ENCODE measurements around the gene ZEB2.

DNA sequence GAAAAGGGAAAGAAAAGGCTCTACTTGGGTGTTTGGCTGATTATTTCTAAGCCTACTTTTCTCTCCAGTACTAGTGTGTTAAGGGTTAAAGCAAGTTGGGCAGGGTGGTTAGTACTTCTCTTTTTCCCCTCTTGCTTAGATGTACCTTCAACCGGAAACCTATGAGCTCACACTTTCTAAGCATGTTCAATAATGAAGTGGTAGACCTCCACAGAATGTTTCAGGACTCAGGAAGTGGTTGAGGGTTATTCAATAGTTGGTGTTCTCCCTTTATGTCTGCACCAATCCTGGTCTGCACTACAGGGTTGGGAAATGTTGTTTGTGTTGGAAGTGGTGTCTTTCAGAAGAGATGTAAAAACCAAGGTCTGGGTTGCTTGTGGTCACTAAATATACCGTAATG is 137.1 kb downstream of the ZEB2 start:
- TF ChIP-seq, protein P1, sequence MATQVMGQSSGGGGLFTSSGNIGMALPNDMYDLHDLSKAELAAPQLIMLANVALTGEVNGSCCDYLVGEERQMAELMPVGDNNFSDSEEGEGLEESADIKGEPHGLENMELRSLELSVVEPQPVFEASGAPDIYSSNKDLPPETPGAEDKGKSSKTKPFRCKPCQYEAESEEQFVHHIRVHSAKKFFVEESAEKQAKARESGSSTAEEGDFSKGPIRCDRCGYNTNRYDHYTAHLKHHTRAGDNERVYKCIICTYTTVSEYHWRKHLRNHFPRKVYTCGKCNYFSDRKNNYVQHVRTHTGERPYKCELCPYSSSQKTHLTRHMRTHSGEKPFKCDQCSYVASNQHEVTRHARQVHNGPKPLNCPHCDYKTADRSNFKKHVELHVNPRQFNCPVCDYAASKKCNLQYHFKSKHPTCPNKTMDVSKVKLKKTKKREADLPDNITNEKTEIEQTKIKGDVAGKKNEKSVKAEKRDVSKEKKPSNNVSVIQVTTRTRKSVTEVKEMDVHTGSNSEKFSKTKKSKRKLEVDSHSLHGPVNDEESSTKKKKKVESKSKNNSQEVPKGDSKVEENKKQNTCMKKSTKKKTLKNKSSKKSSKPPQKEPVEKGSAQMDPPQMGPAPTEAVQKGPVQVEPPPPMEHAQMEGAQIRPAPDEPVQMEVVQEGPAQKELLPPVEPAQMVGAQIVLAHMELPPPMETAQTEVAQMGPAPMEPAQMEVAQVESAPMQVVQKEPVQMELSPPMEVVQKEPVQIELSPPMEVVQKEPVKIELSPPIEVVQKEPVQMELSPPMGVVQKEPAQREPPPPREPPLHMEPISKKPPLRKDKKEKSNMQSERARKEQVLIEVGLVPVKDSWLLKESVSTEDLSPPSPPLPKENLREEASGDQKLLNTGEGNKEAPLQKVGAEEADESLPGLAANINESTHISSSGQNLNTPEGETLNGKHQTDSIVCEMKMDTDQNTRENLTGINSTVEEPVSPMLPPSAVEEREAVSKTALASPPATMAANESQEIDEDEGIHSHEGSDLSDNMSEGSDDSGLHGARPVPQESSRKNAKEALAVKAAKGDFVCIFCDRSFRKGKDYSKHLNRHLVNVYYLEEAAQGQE (IDR thresholded peaks at IDR 0.05; ENCODE audit: insufficient replicate concordance, low read depth), result no peak
- TF ChIP-seq, protein P2, sequence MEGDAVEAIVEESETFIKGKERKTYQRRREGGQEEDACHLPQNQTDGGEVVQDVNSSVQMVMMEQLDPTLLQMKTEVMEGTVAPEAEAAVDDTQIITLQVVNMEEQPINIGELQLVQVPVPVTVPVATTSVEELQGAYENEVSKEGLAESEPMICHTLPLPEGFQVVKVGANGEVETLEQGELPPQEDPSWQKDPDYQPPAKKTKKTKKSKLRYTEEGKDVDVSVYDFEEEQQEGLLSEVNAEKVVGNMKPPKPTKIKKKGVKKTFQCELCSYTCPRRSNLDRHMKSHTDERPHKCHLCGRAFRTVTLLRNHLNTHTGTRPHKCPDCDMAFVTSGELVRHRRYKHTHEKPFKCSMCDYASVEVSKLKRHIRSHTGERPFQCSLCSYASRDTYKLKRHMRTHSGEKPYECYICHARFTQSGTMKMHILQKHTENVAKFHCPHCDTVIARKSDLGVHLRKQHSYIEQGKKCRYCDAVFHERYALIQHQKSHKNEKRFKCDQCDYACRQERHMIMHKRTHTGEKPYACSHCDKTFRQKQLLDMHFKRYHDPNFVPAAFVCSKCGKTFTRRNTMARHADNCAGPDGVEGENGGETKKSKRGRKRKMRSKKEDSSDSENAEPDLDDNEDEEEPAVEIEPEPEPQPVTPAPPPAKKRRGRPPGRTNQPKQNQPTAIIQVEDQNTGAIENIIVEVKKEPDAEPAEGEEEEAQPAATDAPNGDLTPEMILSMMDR (IDR thresholded peaks at IDR 0.05; ENCODE audit: insufficient read depth, low read length), result no peak

Measured in HL-60 (cell line).